ENCODE measurements around the gene SLC44A1. TPM values are rescaled to one million over a fixed set of nuclear protein-coding genes. Genes with fewer than 3 reads are reported as not detected.

SLC44A1 gene
- polyA plus RNA-seq, 1 of the 3 experiments (the other 2 are of a cell fraction) = 4.5 TPM

GRCh38 chr9:105219291-105219805 is 25.1 kb upstream of the SLC44A1 start:
- Histone ChIP-seq H3K4me3 (ENCODE audit: low read depth in 2 of 2, low read length in 1 of 2) (no peak overlapping the region), H3K4me1 (ENCODE audit: control insufficient read depth in 1 of 2, insufficient read depth in 2 of 2, low read depth in 1 of 2, low read length in 1 of 2) (peaks cover 4 to 6% of the 10 kb centered on the region in 2 experiments; a peak in 1 of 4 replicates), H3K9ac (no peak overlapping the region), H3K9me2 (no peaks in the 10 kb centered on the region), H3K27ac (ENCODE audit: low read depth in 2 of 2, low read length in 1 of 2) (no peak overlapping the region), H4K20me1 (ENCODE audit: insufficient read depth) (no peaks in the 10 kb centered on the region), H3K36me3 (replicated peaks in 1 of 2; ENCODE audit: control insufficient read depth in 1 of 2, insufficient read depth in 2 of 2, low read length in 1 of 2) (no peaks in the 10 kb centered on the region), H3K4me2 (no peak overlapping the region), H3K9me3 (peaks cover 4% of the 10 kb centered on the region; the same call in 1 of the 2 replicates), H3K79me2 (ENCODE audit: insufficient read depth) (no peaks in the 10 kb centered on the region), H3K27me3 (ENCODE audit: insufficient read depth) (no peaks in the 10 kb centered on the region), H3F3A (replicated peaks; ENCODE audit: insufficient read depth) (no peaks in the 10 kb centered on the region), H2AFZ (ENCODE audit: low read depth) (0 out of 2 replicates have a peak overlapping the region, but pooled peaks have one; percentile 18)
- POLR2A ChIA-PET = no interaction called here
- WGBS (ENCODE audit: low lambda C conversion rate) = 85% methylated on average over 1 of the region's 1 CpG
- TF ChIP-seq REST (IDR thresholded peaks at IDR 0.05; ENCODE audit: low read depth, low read length) = no peak
- TF ChIP-seq RAD21 (IDR thresholded peaks at IDR 0.05; ENCODE audit: low read length) = no peak
- no peak for TF ChIP-seq RCOR1 (IDR thresholded peaks at IDR 0.05; ENCODE audit: low read length)
- no peak for TF ChIP-seq SIN3A (IDR thresholded peaks at IDR 0.05; ENCODE audit: borderline replicate concordance, low read depth, low read length)
- no peak for TF ChIP-seq JUND (IDR thresholded peaks at IDR 0.05)
- TF ChIP-seq USF2 (IDR thresholded peaks at IDR 0.05; ENCODE audit: borderline replicate concordance, low read depth, low read length) = no peak
- no peak for TF ChIP-seq MEF2A (IDR thresholded peaks at IDR 0.05; ENCODE audit: borderline replicate concordance, low read depth)
- no peak for TF ChIP-seq GATA2 (CRISPR knock-in tag; IDR thresholded peaks at IDR 0.05)
- TF ChIP-seq MAX (IDR thresholded peaks at IDR 0.05; ENCODE audit: low read depth) = no peak
- TF ChIP-seq ZBTB33 (IDR thresholded peaks at IDR 0.05; ENCODE audit: borderline replicate concordance, low read depth) = no peak
- no peak for TF ChIP-seq YY1 (IDR thresholded peaks at IDR 0.05; ENCODE audit: low read depth)
- no peak for TF ChIP-seq IRF3 (IDR thresholded peaks at IDR 0.05; ENCODE audit: low read depth, low read length)
- DNase-seq = no peak
- CTCF ChIA-PET = interaction anchor here (0.6 kb wide), 1 partner anchor 356 kb away, joined by 3 read pairs; no protein-coding TSS in a partner anchor
